Right renal cortex interstitium (tissue), 3 donors: ENCODE data around the gene NHLRC2. TPM values are rescaled to one million over a fixed set of nuclear protein-coding genes. Genes with fewer than 3 reads are reported as not detected.

Source experiments
- DNase-seq, 3 donors: peaks; one replicate each; pipeline ENCODE4 v3.0.0-alpha.2; 2013; ENCODE audit warnings: low read depth in 3 of 3, low spot score in 2 of 3
- polyA plus RNA-seq, 3 donors: library from polyadenylated mRNA; unstranded; fragments of 120-200 nt; gene quantifications; one replicate each; pipeline ENCODE4 v1.2.1, GENCODE V29; 2013; ENCODE audit not compliant: insufficient read length in 3 of 3

Gene NHLRC2
- polyA plus RNA-seq, 3 donors = 16.6 to 19.6 (median 17.1) TPM

- DNase-seq = no peak
Measured at GRCh38 chr10:113857210-113857609, 2.7 kb downstream of the NHLRC2 start.

GRCh38 chr10:113858541-113858940 is 4.1 kb downstream of the NHLRC2 start:
- DNase-seq = no peak

GRCh38 chr10:113859261-113859660 is 4.8 kb downstream of the NHLRC2 start:
- DNase-seq = no peak

GRCh38 chr10:113865901-113866300 is 11.4 kb downstream of the NHLRC2 start:
- no peak for DNase-seq

GRCh38 chr10:113866551-113867394 is 12.3 kb downstream of the NHLRC2 start:
- DNase-seq = no peak

- no peak for DNase-seq
Measured at GRCh38 chr10:113867904-113868303, 13.4 kb downstream of the NHLRC2 start.

- no peak for DNase-seq
Measured at GRCh38 chr10:113869789-113870188, 15.3 kb downstream of the NHLRC2 start.

- no peak for DNase-seq
Measured at GRCh38 chr10:113872139-113873030, 17.9 kb downstream of the NHLRC2 start.

GRCh38 chr10:113875212-113875611 is 20.8 kb downstream of the NHLRC2 start:
- DNase-seq = no peak

GRCh38 chr10:113876461-113876860 is 22.0 kb downstream of the NHLRC2 start:
- no peak for DNase-seq

GRCh38 chr10:113879691-113880090 is 25.2 kb downstream of the NHLRC2 start:
- DNase-seq = no peak

GRCh38 chr10:113880236-113880635 is 25.8 kb downstream of the NHLRC2 start:
- no peak for DNase-seq

GRCh38 chr10:113882240-113882639 is 27.8 kb downstream of the NHLRC2 start:
- no peak for DNase-seq

- DNase-seq = no peak
Measured at GRCh38 chr10:113889911-113890310, 35.5 kb downstream of the NHLRC2 start.

GRCh38 chr10:113890769-113891168 is 36.3 kb downstream of the NHLRC2 start:
- DNase-seq = no peak

- no peak for DNase-seq
Measured at GRCh38 chr10:113891476-113891875, 37.0 kb downstream of the NHLRC2 start.

- no peak for DNase-seq
Measured at GRCh38 chr10:113893570-113893969, 39.1 kb downstream of the NHLRC2 start.

- DNase-seq = no peak
Measured at GRCh38 chr10:113894581-113894980, 40.1 kb downstream of the NHLRC2 start.

- no peak for DNase-seq
Measured at GRCh38 chr10:113895018-113895417, 40.6 kb downstream of the NHLRC2 start.

GRCh38 chr10:113897693-113898618 is 43.5 kb downstream of the NHLRC2 start:
- no peak for DNase-seq
